HCT116 (cell line): Measurements from ENCODE around the gene MRGPRX2. TPM values are rescaled to one million over a fixed set of nuclear protein-coding genes. Genes with fewer than 3 reads are reported as not detected.

Experiments used
- ATAC-seq: fragments of 200-7000 bp; cut with Tn5 transposase; 2 replicates; pipeline ENCODE4 v1.9.1; 2020; ENCODE audit warnings: mild to moderate bottlenecking, moderate library complexity
- BruUV-seq: library from RNA; stranded (reverse); fragments of 400-500 nt; replicated peaks from 2 replicates; lab custom pipeline; 2021; lab: Mats Ljungman, UMichigan
- CTCF ChIA-PET: fragments of 300-600 bp; sonication (Branson Sonifier 250); formaldehyde crosslinking; loops from one replicate; lab custom pipeline; 2021; ENCODE audit warnings: antibody characterized with exemption; lab: Charles Lee
- POLR2A ChIA-PET: fragments of 300-600, 350-600 bp; sonication (Branson Sonifier 250); formaldehyde crosslinking; loops from one replicate; lab custom pipeline; 2021; ENCODE audit warnings: antibody characterized with exemption; lab: Charles Lee
- RAD21 ChIA-PET, 2 experiments: fragments of 300-600 bp; sonication (Branson Sonifier 250); formaldehyde crosslinking; loops; one replicate each; lab custom pipeline; 2023; ENCODE audit warnings: low total read pairs in 2 of 2; ENCODE audit not compliant: uncharacterized antibody in 2 of 2, unreplicated experiment in 2 of 2, low non-redundant PET in 1 of 2; lab: Charles Lee
- DNase-seq: peaks from one replicate; pipeline ENCODE4 v3.0.0-alpha.2; 2010; ENCODE audit warnings: low read depth, low spot score
- H2AFZ ChIP-seq: fragments of 200-600 bp; shearing (Covaris generic), sonication (generic); 2 replicates; pipeline ENCODE4 v1.6.1; 2017; ENCODE audit warnings: low read depth, mixed run types, mixed read lengths, antibody characterized with exemption, low read length; ENCODE audit not compliant: poor library complexity, severe bottlenecking
- H3K27ac ChIP-seq: 2 replicates; pipeline ENCODE4 v1.5.1; 2012; ENCODE audit warnings: low read depth, low read length
- H3K27me3 ChIP-seq: fragments of 200-600 bp; sonication (generic); 2 replicates; pipeline ENCODE4 v1.6.1; 2016; ENCODE audit warnings: mixed run types, low read length, mixed read lengths; ENCODE audit not compliant: insufficient read depth
- H3K36me3 ChIP-seq, 2 experiments: fragments of 200-500 bp in 1 of 2; fragments of 200-600 bp in 1 of 2; sonication (Bioruptor generic) in 1 of 2; sonication (generic) in 1 of 2; 2 replicates each; pipeline versions ENCODE4 v1.5.1 to v1.6.1; 2014 to 2016; ENCODE audit warnings: low read length in 2 of 2, inconsistent platforms in 1 of 2, mixed read lengths in 1 of 2, mixed run types in 1 of 2; ENCODE audit not compliant: insufficient read depth in 2 of 2, control insufficient read depth in 1 of 2
- H3K4me1 ChIP-seq, 2 experiments: fragments of 200-600 bp in 1 of 2; sonication (generic) in 1 of 2; 2 replicates each; pipeline versions ENCODE4 v1.5.1 to v1.6.1; 2012 to 2017; ENCODE audit warnings: low read length in 2 of 2, inconsistent platforms in 1 of 2, mild to moderate bottlenecking in 1 of 2, mixed read lengths in 1 of 2, mixed run types in 1 of 2, moderate library complexity in 1 of 2; ENCODE audit not compliant: insufficient read depth in 2 of 2, control insufficient read depth in 1 of 2
- H3K4me2 ChIP-seq: fragments of 200-600 bp; sonication (generic); 2 replicates; pipeline ENCODE4 v1.6.1; 2017; ENCODE audit warnings: mixed run types, low read length, mixed read lengths
- H3K4me3 ChIP-seq, 2 experiments: fragments of 200-600 bp in 1 of 2; sonication (generic) in 1 of 2; replicated peaks in 1 of 2; 2 replicates each; pipeline ENCODE4 v1.5.1; 2011 to 2016; ENCODE audit warnings: low read length in 2 of 2, control low read depth in 1 of 2, low read depth in 1 of 2, mild to moderate bottlenecking in 1 of 2, mixed read lengths in 1 of 2, mixed run types in 1 of 2
- H3K79me2 ChIP-seq: fragments of 200-600 bp; sonication (generic); 2 replicates; pipeline ENCODE4 v1.6.1; 2017; ENCODE audit warnings: mild to moderate bottlenecking, mixed run types, low read length, moderate library complexity, mixed read lengths; ENCODE audit not compliant: insufficient read depth
- H3K9ac ChIP-seq: fragments of 200-600 bp; sonication (generic); 2 replicates; pipeline ENCODE4 v1.6.1; 2016; ENCODE audit warnings: low read length, mixed read lengths
- H3K9me2 ChIP-seq: fragments of 200-600 bp; sonication (generic), shearing (Covaris generic); 2 replicates; pipeline ENCODE4 v1.6.1; 2017; ENCODE audit warnings: mixed run types, mild to moderate bottlenecking, moderate library complexity; ENCODE audit not compliant: insufficient read depth
- H3K9me3 ChIP-seq, 2 experiments: fragments of 200-500 bp in 1 of 2; fragments of 200-600 bp in 1 of 2; sonication (Bioruptor generic) in 1 of 2; sonication (generic) in 1 of 2; 2 replicates each; pipeline ENCODE4 v1.6.1; 2014 to 2017; ENCODE audit warnings: low read length in 2 of 2, mixed read lengths in 2 of 2, inconsistent platforms in 1 of 2, low read depth in 1 of 2, mild to moderate bottlenecking in 1 of 2, mixed run types in 1 of 2, moderate library complexity in 1 of 2; ENCODE audit not compliant: control insufficient read depth in 1 of 2, insufficient read depth in 1 of 2
- H4K20me1 ChIP-seq: fragments of 200-600 bp; sonication (generic), shearing (Covaris generic); 2 replicates; pipeline ENCODE4 v1.6.1; 2017; ENCODE audit warnings: mixed run types, mild to moderate bottlenecking, moderate library complexity; ENCODE audit not compliant: insufficient read depth
- CBX3 ChIP-seq: IDR thresholded peaks from 2 replicates; pipeline ENCODE4 v1.6.1; 2012; ENCODE audit warnings: low read depth
- CEBPB ChIP-seq: IDR thresholded peaks from 2 replicates; pipeline ENCODE4 v1.6.1; 2012; ENCODE audit warnings: low read depth
- ELF1 ChIP-seq: IDR thresholded peaks from 2 replicates; pipeline ENCODE4 v1.6.1; 2012; ENCODE audit warnings: low read depth, borderline replicate concordance
- EZH2 ChIP-seq: fragments of 200-600 bp; sonication (generic); IDR thresholded peaks from 2 replicates; pipeline ENCODE4 v1.6.1; 2017; ENCODE audit warnings: antibody characterized with exemption, mixed run types
- EZH2phosphoT487 ChIP-seq: fragments of 200-600 bp; IDR thresholded peaks from 2 replicates; pipeline ENCODE4 v1.6.1; 2018; ENCODE audit warnings: antibody characterized with exemption, borderline replicate concordance
- FOSL1 ChIP-seq: IDR thresholded peaks from 2 replicates; pipeline ENCODE4 v1.6.1; 2012; ENCODE audit warnings: low read depth
- JUND ChIP-seq: IDR thresholded peaks from 2 replicates; pipeline ENCODE4 v1.6.1; 2012
- POLR2AphosphoS5 ChIP-seq: IDR thresholded peaks from 2 replicates; pipeline ENCODE4 v1.6.1; 2011; ENCODE audit warnings: mild to moderate bottlenecking, low read depth, low read length, moderate library complexity
- RAD21 ChIP-seq: IDR thresholded peaks from 2 replicates; pipeline ENCODE4 v1.6.1; 2012; ENCODE audit warnings: low read depth, mild to moderate bottlenecking
- SIN3A ChIP-seq: IDR thresholded peaks from 2 replicates; pipeline ENCODE4 v1.6.1; 2012; ENCODE audit warnings: low read depth
- SP1 ChIP-seq: IDR thresholded peaks from 2 replicates; pipeline ENCODE4 v1.6.1; 2012; ENCODE audit warnings: low read depth
- SRF ChIP-seq: IDR thresholded peaks from 2 replicates; pipeline ENCODE4 v1.6.1; 2012; ENCODE audit warnings: low read depth
- TCF7L2 ChIP-seq: IDR thresholded peaks from 2 replicates; pipeline ENCODE4 v1.7.0; 2011; ENCODE audit warnings: borderline replicate concordance, inconsistent platforms; ENCODE audit not compliant: insufficient read depth, insufficient read length; ENCODE audit errors: extremely low read depth
- ZFX ChIP-seq: fragments of 450-650 bp; IDR thresholded peaks from 2 replicates; pipeline ENCODE4 v1.6.1; 2017
- ZNF274 ChIP-seq: fragments of 200-500 bp; sonication (Bioruptor generic); IDR thresholded peaks from 2 replicates; pipeline ENCODE4 v1.6.1; 2014; ENCODE audit warnings: mild to moderate bottlenecking, low read depth, low read length, inconsistent platforms
- intact Hi-C: fragments of 100-400 bp; cut with micrococcal nuclease; formaldehyde crosslinking; loops from 2 replicates; pipeline ENCODE4 v1.10.0; 2022
- total RNA-seq: library from RNA; stranded (reverse); gene quantifications from one replicate; pipeline ENCODE4 v1.2.1, GENCODE V29; 2021; ENCODE audit not compliant: unreplicated experiment
- TF ChIP-seq, protein P1 (sequence below), 3 experiments: fragments of 200-600 bp in 1 of 3; sonication (generic) in 1 of 3; IDR thresholded peaks in 2 of 3; conservative IDR thresholded peaks in 1 of 3; 2 replicates each; pipeline ENCODE4 v1.5.1; 2012 to 2017; ENCODE audit warnings: low read depth in 2 of 3, low read length in 2 of 3, antibody characterized with exemption in 1 of 3, borderline replicate concordance in 1 of 3, control low read depth in 1 of 3, mild to moderate bottlenecking in 1 of 3, mixed read lengths in 1 of 3, mixed run types in 1 of 3, moderate library complexity in 1 of 3; ENCODE audit not compliant: insufficient read depth in 1 of 3
- TF ChIP-seq, protein P2 (sequence below): IDR thresholded peaks from 2 replicates; pipeline ENCODE4 v1.6.1; 2012; ENCODE audit warnings: low read depth
- TF ChIP-seq, protein P3 (sequence below): IDR thresholded peaks from 2 replicates; pipeline ENCODE4 v1.6.1; 2012
- TF ChIP-seq, protein P4 (sequence below): IDR thresholded peaks from 2 replicates; pipeline ENCODE4 v1.6.1; 2012
- TF ChIP-seq, protein P5 (sequence below): IDR thresholded peaks from 2 replicates; pipeline ENCODE4 v1.6.1; 2011; ENCODE audit warnings: mild to moderate bottlenecking, low read length, moderate library complexity; ENCODE audit not compliant: insufficient replicate concordance; ENCODE audit errors: extremely low read depth

The MRGPRX2 gene
- total RNA-seq, 1 experiment from 2014 or later = not detected

DNA sequence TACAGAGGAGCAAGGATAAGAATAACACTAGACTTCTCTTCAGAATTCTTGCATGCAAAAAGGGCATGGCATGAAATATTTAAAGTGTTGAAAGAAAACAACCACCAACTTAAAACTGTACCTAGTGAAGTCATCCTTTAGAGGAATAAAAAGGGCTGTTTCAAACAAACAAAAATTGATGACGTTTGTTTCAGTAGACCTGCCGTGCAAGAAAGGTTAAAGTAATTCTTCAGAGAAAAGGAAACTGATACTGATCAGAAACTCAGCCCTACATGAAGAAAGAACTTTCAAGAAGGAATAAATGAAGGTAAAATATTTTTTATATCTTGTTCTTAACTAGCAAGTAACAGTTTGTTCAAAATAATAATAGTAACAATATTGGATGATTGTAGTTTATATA, 27.5 kb downstream of the MRGPRX2 start:
- Histone ChIP-seq H3K79me2 (no peaks in the 10 kb centered on the region), H2AFZ (no peak overlapping the region), H3K9ac (no peak overlapping the region), H3K9me2 (no peaks in the 10 kb centered on the region), H3K4me2 (no peak overlapping the region), H3K4me1 (peaks cover 0 to 4% of the 10 kb centered on the region in 2 experiments; a peak in 1 of 4 replicates), H3K27me3 (peaks cover 65% of the 10 kb centered on the region), H3K36me3 (no peaks in the 10 kb centered on the region), H3K9me3 (no peaks in the 10 kb centered on the region), H3K4me3 (no peak overlapping the region), H3K27ac (no peak overlapping the region), H4K20me1 (no peaks in the 10 kb centered on the region)
- ATAC-seq = no peak
- no peak for DNase-seq
- BruUV-seq = no TSS peak
- intact Hi-C loops = no loop called here
- TF ChIP-seq, protein P1, sequence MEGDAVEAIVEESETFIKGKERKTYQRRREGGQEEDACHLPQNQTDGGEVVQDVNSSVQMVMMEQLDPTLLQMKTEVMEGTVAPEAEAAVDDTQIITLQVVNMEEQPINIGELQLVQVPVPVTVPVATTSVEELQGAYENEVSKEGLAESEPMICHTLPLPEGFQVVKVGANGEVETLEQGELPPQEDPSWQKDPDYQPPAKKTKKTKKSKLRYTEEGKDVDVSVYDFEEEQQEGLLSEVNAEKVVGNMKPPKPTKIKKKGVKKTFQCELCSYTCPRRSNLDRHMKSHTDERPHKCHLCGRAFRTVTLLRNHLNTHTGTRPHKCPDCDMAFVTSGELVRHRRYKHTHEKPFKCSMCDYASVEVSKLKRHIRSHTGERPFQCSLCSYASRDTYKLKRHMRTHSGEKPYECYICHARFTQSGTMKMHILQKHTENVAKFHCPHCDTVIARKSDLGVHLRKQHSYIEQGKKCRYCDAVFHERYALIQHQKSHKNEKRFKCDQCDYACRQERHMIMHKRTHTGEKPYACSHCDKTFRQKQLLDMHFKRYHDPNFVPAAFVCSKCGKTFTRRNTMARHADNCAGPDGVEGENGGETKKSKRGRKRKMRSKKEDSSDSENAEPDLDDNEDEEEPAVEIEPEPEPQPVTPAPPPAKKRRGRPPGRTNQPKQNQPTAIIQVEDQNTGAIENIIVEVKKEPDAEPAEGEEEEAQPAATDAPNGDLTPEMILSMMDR (IDR thresholded peaks at IDR 0.05 in 2 of 3, conservative IDR thresholded peaks at IDR 0.05 in 1 of 3; ENCODE audit: borderline replicate concordance in 1 of 3, insufficient read depth in 1 of 3, low read depth in 2 of 3, low read length in 2 of 3) = no peak
- no peak for TF ChIP-seq SRF
- no peak for TF ChIP-seq SIN3A
- TF ChIP-seq, protein P2, sequence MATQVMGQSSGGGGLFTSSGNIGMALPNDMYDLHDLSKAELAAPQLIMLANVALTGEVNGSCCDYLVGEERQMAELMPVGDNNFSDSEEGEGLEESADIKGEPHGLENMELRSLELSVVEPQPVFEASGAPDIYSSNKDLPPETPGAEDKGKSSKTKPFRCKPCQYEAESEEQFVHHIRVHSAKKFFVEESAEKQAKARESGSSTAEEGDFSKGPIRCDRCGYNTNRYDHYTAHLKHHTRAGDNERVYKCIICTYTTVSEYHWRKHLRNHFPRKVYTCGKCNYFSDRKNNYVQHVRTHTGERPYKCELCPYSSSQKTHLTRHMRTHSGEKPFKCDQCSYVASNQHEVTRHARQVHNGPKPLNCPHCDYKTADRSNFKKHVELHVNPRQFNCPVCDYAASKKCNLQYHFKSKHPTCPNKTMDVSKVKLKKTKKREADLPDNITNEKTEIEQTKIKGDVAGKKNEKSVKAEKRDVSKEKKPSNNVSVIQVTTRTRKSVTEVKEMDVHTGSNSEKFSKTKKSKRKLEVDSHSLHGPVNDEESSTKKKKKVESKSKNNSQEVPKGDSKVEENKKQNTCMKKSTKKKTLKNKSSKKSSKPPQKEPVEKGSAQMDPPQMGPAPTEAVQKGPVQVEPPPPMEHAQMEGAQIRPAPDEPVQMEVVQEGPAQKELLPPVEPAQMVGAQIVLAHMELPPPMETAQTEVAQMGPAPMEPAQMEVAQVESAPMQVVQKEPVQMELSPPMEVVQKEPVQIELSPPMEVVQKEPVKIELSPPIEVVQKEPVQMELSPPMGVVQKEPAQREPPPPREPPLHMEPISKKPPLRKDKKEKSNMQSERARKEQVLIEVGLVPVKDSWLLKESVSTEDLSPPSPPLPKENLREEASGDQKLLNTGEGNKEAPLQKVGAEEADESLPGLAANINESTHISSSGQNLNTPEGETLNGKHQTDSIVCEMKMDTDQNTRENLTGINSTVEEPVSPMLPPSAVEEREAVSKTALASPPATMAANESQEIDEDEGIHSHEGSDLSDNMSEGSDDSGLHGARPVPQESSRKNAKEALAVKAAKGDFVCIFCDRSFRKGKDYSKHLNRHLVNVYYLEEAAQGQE = no peak
- TF ChIP-seq EZH2phosphoT487 = no peak
- TF ChIP-seq CEBPB = no peak
- TF ChIP-seq, protein P3, sequence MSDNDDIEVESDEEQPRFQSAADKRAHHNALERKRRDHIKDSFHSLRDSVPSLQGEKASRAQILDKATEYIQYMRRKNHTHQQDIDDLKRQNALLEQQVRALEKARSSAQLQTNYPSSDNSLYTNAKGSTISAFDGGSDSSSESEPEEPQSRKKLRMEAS = no peak
- no peak for TF ChIP-seq SP1
- no peak for TF ChIP-seq ZNF274
- TF ChIP-seq, protein P4, sequence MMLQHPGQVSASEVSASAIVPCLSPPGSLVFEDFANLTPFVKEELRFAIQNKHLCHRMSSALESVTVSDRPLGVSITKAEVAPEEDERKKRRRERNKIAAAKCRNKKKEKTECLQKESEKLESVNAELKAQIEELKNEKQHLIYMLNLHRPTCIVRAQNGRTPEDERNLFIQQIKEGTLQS = no peak
- TF ChIP-seq, protein P5, sequence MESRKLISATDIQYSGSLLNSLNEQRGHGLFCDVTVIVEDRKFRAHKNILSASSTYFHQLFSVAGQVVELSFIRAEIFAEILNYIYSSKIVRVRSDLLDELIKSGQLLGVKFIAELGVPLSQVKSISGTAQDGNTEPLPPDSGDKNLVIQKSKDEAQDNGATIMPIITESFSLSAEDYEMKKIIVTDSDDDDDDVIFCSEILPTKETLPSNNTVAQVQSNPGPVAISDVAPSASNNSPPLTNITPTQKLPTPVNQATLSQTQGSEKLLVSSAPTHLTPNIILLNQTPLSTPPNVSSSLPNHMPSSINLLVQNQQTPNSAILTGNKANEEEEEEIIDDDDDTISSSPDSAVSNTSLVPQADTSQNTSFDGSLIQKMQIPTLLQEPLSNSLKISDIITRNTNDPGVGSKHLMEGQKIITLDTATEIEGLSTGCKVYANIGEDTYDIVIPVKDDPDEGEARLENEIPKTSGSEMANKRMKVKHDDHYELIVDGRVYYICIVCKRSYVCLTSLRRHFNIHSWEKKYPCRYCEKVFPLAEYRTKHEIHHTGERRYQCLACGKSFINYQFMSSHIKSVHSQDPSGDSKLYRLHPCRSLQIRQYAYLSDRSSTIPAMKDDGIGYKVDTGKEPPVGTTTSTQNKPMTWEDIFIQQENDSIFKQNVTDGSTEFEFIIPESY = no peak
- TF ChIP-seq RAD21 = no peak
- no peak for TF ChIP-seq EZH2
- no peak for TF ChIP-seq FOSL1
- TF ChIP-seq ZFX = no peak
- TF ChIP-seq JUND = no peak
- no peak for TF ChIP-seq ELF1
- TF ChIP-seq POLR2AphosphoS5 = no peak
- no peak for TF ChIP-seq TCF7L2
- no peak for TF ChIP-seq CBX3
- CTCF ChIA-PET = no interaction called here
- POLR2A ChIA-PET = no interaction called here
- RAD21 ChIA-PET = no interaction called here
